ENCODE data around the gene BCOR.

DNA sequence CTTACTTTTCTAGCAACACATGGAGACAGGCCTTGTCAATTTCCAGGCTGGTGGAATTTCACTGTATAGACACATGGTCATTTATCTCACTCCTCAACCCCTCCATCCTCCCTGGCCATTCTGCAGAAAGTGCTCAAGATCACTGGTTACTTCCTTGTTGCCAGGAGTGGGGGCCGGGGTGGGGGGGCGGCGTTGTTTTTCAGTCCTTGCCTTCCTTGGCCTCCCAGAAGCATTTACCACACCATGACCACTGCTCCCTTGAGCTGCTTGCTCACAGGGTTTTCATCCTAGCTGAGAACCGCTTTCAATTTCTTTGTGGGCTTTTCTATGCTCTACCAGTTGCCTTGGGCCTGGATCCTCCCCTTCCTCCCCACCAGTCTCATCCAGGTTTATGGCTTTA lies 14.1 kb upstream of the BCOR start:
- no peak for TF ChIP-seq EZH2 (IDR thresholded peaks at IDR 0.05; ENCODE audit: low read depth, low read length, severe bottlenecking)
- no peak for TF ChIP-seq SIN3A (conservative IDR thresholded peaks at IDR 0.05 in 1 of 2, IDR thresholded peaks at IDR 0.05 in 1 of 2; ENCODE audit: low read depth in 1 of 2, low read length in 2 of 2)
- no peak for TF ChIP-seq POLR2A (IDR thresholded peaks at IDR 0.05; ENCODE audit: control extremely low read depth in 1 of 2, low read depth in 2 of 2, low read length in 2 of 2)
- no peak for TF ChIP-seq CTCF (IDR thresholded peaks at IDR 0.05; ENCODE audit: control extremely low read depth in 1 of 3, insufficient read depth in 1 of 3, low read depth in 1 of 3, low read length in 3 of 3)
- no peak for TF ChIP-seq HDAC6 (IDR thresholded peaks at IDR 0.05; ENCODE audit: low read depth, low read length)
- TF ChIP-seq ASH2L (IDR thresholded peaks at IDR 0.05; ENCODE audit: low read length), result no peak
- no peak for TF ChIP-seq YY1 (IDR thresholded peaks at IDR 0.05; ENCODE audit: low read depth, low read length)
- TF ChIP-seq TAF1 (IDR thresholded peaks at IDR 0.05; ENCODE audit: low read depth, low read length), result no peak
- TF ChIP-seq EGR1 (IDR thresholded peaks at IDR 0.05; ENCODE audit: borderline replicate concordance, low read depth, low read length), result no peak
- TF ChIP-seq POLR2AphosphoS5 (IDR thresholded peaks at IDR 0.05; ENCODE audit: low read depth, low read length), result no peak
- no peak for TF ChIP-seq MAX (IDR thresholded peaks at IDR 0.05)
- TF ChIP-seq ZNF274 (IDR thresholded peaks at IDR 0.05; ENCODE audit: borderline replicate concordance, extremely low read depth, low read length), result no peak
- TF ChIP-seq CBX8 (IDR thresholded peaks at IDR 0.05; ENCODE audit: borderline replicate concordance, low read depth, low read length), result no peak
- no peak for TF ChIP-seq RNF2 (IDR thresholded peaks at IDR 0.05; ENCODE audit: borderline replicate concordance, low read depth, low read length, missing control alignments, poor library complexity, severe bottlenecking)

Data from H1 (cell line).